LNCAP (cell line): ENCODE results near the gene DNAJC25.

Experiments
- TF ChIP-seq, protein P1 (sequence below): fragments of 450-650 bp; IDR thresholded peaks from 2 replicates; pipeline ENCODE4 v1.5.1; 2017; ENCODE audit warnings: mild to moderate bottlenecking

DNAJC25 gene

DNA sequence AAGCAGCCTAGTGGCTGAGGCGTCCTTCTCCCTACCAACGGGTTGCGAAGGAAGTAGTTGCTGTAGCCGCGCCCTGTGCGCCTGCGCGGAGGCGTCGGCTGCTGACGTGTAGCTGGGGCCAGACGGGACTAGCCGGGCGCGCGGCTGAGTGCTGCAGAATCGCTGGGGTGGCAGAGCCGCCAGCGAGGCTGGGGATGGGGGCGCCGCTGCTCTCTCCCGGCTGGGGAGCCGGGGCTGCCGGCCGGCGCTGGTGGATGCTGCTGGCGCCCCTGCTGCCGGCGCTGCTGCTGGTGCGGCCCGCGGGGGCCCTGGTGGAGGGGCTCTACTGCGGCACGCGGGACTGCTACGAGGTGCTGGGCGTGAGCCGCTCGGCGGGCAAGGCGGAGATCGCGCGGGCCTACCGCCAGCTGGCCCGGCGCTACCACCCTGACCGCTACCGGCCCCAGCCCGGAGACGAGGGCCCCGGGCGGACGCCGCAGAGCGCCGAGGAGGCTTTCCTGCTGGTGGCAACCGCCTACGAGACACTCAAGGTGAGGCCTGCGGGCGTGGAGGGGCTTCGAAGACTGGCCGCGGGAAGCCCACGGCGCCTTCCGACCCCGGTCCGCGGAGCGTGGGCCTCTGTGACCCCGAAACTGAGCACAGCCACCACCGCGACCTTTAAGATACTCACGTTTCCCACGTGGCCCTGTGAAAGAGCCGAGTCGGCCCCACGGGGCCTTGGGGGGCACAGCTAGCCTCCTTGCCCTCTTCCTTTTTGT, at the start of gene DNAJC25:
Gene DNAJC25 (plus strand): TSS at position 121 of the 758 bp plus-strand sequence. CDS start 74 bp downstream, at position 195.
- TF ChIP-seq, protein P1, sequence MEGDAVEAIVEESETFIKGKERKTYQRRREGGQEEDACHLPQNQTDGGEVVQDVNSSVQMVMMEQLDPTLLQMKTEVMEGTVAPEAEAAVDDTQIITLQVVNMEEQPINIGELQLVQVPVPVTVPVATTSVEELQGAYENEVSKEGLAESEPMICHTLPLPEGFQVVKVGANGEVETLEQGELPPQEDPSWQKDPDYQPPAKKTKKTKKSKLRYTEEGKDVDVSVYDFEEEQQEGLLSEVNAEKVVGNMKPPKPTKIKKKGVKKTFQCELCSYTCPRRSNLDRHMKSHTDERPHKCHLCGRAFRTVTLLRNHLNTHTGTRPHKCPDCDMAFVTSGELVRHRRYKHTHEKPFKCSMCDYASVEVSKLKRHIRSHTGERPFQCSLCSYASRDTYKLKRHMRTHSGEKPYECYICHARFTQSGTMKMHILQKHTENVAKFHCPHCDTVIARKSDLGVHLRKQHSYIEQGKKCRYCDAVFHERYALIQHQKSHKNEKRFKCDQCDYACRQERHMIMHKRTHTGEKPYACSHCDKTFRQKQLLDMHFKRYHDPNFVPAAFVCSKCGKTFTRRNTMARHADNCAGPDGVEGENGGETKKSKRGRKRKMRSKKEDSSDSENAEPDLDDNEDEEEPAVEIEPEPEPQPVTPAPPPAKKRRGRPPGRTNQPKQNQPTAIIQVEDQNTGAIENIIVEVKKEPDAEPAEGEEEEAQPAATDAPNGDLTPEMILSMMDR: no peak

DNA sequence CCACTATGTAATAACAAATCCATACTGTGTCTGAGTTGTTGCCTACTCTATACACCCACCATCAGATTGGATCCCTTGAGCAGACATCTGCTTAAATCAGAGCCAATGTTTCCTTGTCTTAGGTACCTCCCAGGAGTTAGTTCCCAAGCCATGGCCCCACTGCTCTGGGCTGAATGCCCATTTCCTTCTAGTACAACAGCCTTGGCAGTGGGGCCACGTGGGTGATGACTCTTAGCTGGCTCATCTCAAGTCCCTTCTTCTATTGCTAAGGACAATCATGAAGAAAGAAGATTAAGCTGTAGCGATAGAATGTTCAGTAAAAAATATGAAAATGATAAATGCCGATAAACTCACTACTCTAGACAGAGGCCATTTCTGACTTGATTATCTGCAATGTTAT, 48.2 kb upstream of the DNAJC25 start:
- TF ChIP-seq, protein P1: no peak

GRCh38 chr9:111586378-111586777, 44.8 kb upstream of the DNAJC25 start:
- TF ChIP-seq, protein P1: no peak

DNA sequence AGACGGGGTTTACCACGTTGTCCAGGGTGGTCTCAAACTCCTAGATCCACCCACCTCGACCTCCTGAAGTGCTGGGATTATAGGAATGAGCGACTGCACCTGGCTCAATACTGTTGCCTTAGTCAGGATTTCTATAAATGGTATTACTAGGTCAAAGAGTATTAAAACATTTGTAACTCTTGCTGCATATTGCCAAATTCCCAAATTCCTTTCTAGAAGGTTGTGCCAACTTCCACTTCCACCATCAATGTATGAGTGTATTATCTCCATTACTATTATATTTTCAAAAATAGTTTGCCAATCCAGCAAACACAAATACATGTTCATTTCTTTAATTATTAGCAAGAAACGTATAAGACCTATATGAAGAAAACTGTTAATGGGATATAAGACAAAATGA, 42.3 kb upstream of the DNAJC25 start:
- TF ChIP-seq, protein P1: no peak

DNA sequence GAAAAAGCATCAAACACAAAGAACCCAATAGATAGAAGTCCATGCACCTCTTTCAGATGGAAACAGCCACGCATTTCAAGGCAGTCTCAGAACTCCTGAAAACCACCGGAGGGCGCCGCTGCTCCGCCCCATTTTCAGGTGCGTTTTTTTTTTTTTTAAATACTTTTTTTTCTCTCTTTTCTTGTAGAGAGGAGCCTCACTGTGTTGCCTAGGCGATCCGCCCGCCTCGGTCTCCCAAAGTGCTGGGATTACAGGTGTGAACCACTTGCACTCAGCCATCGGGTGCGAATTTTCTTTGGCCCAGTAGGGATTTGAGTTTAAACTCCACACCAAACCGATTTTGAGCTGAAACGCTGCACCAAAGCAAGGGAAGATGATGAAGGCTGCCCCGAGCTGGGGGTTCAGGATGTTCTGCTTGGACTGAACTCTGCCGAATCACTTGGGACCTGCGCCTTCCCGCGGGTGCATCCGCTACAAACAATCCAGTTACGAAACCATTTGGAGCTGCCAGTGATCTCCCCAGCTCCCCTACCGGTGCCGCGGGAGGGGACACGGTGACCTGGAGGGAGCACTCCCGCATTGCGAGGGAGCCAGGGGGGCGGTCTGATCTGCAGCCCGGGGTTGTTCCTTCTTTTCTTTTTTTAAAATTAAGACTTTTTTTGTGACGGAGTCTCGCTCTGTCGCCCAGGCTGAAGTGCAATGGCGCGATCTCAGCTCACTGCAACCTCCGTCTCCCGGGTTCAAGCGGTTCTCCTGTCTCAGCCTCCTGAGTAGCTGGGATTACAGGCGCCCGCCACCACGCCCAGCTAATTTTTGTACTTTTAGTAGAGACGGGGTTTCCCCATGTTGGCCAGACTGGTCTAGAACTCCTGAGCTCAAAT, 33.0 kb upstream of the DNAJC25 start:
- TF ChIP-seq, protein P1: peak; percentile 75

DNA sequence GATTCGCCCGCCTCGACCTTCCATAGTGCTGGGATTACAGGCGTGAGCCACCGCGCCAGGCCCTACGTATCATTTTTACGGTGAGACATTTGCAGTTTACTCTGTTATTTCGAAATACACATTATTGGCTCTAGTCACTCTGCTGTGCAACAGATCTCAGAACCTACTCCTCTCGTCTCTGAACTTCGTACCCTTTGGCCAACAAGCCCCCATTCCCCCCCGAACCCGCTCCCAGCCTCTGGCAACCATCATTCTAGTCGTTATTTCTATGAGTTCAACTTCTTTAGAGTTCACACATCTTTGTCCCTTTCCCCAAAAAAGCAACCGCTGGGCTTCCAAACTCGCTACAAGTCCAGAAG, 32.4 kb upstream of the DNAJC25 start:
- TF ChIP-seq, protein P1: no peak

DNA sequence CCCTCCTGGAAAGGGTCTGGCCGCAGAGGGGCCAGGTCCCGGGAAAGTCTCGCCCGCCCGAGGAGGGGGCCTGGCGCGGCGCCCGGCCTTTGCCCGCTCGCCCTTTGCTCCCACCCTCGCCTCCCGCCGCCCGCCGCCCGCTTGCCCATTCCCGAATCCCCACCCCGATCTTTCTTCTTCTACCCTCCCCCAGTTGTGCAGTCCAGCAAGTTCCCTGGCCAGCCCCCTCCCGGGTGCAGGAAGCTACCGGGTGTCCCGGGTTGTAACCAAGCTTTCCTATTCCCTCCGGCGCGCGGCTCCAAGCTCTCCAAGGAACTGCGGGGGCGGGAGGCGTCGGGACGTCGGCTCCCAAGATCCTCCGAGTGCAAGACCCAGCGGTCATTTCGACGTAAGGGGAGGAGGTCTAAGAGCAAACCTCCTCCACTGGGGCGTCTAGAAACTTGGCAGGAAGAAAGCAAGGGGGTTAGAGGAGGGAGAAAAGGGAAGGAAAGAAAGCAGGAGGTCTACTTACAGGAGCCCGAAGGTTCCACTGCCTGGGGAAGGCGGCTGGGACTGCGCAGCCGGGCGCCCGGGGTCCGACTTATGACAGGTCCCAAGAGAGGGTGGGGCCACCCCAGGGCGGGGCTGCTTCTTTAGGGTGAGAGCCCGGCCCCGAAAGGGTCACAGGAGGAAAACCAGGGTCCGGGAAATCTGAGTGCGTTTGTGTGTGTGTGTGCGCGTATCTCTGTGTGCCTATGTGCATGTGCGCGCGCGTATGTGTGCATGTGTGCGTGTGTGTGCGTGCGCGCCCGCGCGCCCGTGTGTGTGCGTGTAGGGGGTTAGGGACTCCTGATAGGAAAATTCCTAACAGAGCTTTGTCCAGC, 31.8 kb upstream of the DNAJC25 start, which contains the start of gene PTGR1:
Gene PTGR1 (minus strand): TSS at position 556 of the 863 bp plus-strand sequence. CDS start 2,225 bp downstream, outside the sequence.
- TF ChIP-seq, protein P1: no peak
